Hindlimb muscle (tissue), 1 donor: ENCODE results near the gene HOXA9. TPM values are rescaled to one million over a fixed set of nuclear protein-coding genes. Genes with fewer than 3 reads are reported as not detected.

Source experiments
- DNase-seq: peaks from one replicate; pipeline ENCODE4 v3.0.0-alpha.2; 2013
- polyA plus RNA-seq: library from polyadenylated mRNA; unstranded; fragments of 120-200 nt; gene quantifications from one replicate; pipeline ENCODE4 v1.2.1, GENCODE V29; 2013; ENCODE audit not compliant: insufficient read length

The HOXA9 gene
- polyA plus RNA-seq, 1 donor = 21.8 TPM

GRCh38 chr7:27124902-27125689 lies 40.2 kb downstream of the HOXA9 start:
- no peak for DNase-seq

GRCh38 chr7:27124096-27124901 lies 41.0 kb downstream of the HOXA9 start:
- no peak for DNase-seq

GRCh38 chr7:27123477-27124053 lies 41.8 kb downstream of the HOXA9 start:
- no peak for DNase-seq

- DNase-seq = no peak
These were observed 42.3 kb downstream of the HOXA9 start for GRCh38 chr7:27123007-27123476.

- no peak for DNase-seq
These were observed 43.0 kb downstream of the HOXA9 start for GRCh38 chr7:27122077-27122910.

- no peak for DNase-seq
These were observed 43.7 kb downstream of the HOXA9 start for GRCh38 chr7:27121684-27122076.

GRCh38 chr7:27119412-27119911 lies 45.9 kb downstream of the HOXA9 start:
- no peak for DNase-seq

GRCh38 chr7:27118580-27118979 lies 46.8 kb downstream of the HOXA9 start:
- DNase-seq = no peak

GRCh38 chr7:27117887-27118491 lies 47.3 kb downstream of the HOXA9 start:
- DNase-seq = no peak

- DNase-seq = no peak
These were observed 48.1 kb downstream of the HOXA9 start for GRCh38 chr7:27116962-27117886.

- DNase-seq = no peak
These were observed 49.0 kb downstream of the HOXA9 start for GRCh38 chr7:27116031-27116961.

GRCh38 chr7:27115221-27116026 lies 49.9 kb downstream of the HOXA9 start:
- no peak for DNase-seq

- no peak for DNase-seq
These were observed 50.5 kb downstream of the HOXA9 start for GRCh38 chr7:27114881-27115220.

- DNase-seq = no peak
These were observed 51.2 kb downstream of the HOXA9 start for GRCh38 chr7:27113991-27114769.

GRCh38 chr7:27112955-27113949 lies 52.1 kb downstream of the HOXA9 start:
- DNase-seq = peak; percentile 68
